GM18861 (cell line): ENCODE data around the gene ACOT13.
"Not testable (repeated sequence)": the region's sequence is repeated elsewhere in the genome, so short reads cannot be mapped to it uniquely, and the experiment has no call there.

Source experiments
- ATAC-seq: cut with Tn5 transposase; IDR thresholded peaks from one replicate; pipeline ENCODE4 v1.9.1; 2021; ENCODE audit not compliant: unreplicated experiment

ACOT13 gene

GRCh38 chr6:24661759-24662158, 5.1 kb upstream of the ACOT13 start:
- ATAC-seq: not testable (repeated sequence)

GRCh38 chr6:24662236-24662635, 4.6 kb upstream of the ACOT13 start:
- no peak for ATAC-seq

GRCh38 chr6:24663189-24663588, 3.7 kb upstream of the ACOT13 start:
- no peak for ATAC-seq

- no peak for ATAC-seq
These were observed 2.6 kb upstream of the ACOT13 start for GRCh38 chr6:24664046-24664987.

GRCh38 chr6:24666097-24666640, 708 bp upstream of the ACOT13 start:
- no peak for ATAC-seq

GRCh38 chr6:24667378-24667803, 514 bp downstream of the ACOT13 start:
- ATAC-seq: no peak

- not testable (repeated sequence) for ATAC-seq
These were observed 1.5 kb downstream of the ACOT13 start for GRCh38 chr6:24668066-24668996.

GRCh38 chr6:24668997-24669361, 2.1 kb downstream of the ACOT13 start:
- ATAC-seq: no peak

GRCh38 chr6:24670492-24670891, 3.6 kb downstream of the ACOT13 start:
- ATAC-seq: not testable (repeated sequence)

- ATAC-seq: not testable (repeated sequence)
These were observed 4.2 kb downstream of the ACOT13 start for GRCh38 chr6:24671077-24671476.

GRCh38 chr6:24672620-24673182, 5.8 kb downstream of the ACOT13 start:
- no peak for ATAC-seq

GRCh38 chr6:24673625-24674024, 6.7 kb downstream of the ACOT13 start:
- no peak for ATAC-seq

GRCh38 chr6:24678792-24679352, 12.0 kb downstream of the ACOT13 start:
- not testable (repeated sequence) for ATAC-seq

- ATAC-seq: no peak
These were observed 13.7 kb downstream of the ACOT13 start for GRCh38 chr6:24680582-24680981.

GRCh38 chr6:24683297-24684296, 16.7 kb downstream of the ACOT13 start:
- no peak for ATAC-seq

GRCh38 chr6:24686408-24686807, 19.5 kb downstream of the ACOT13 start:
- no peak for ATAC-seq

GRCh38 chr6:24686946-24687345, 20.1 kb downstream of the ACOT13 start:
- no peak for ATAC-seq

- ATAC-seq: no peak
These were observed 23.1 kb downstream of the ACOT13 start for GRCh38 chr6:24689964-24690363.

GRCh38 chr6:24690593-24690992, 23.7 kb downstream of the ACOT13 start:
- no peak for ATAC-seq
